Calu3 (cell line): Measurements from ENCODE around the gene MEF2A. TPM values are rescaled to one million over a fixed set of nuclear protein-coding genes. Genes with fewer than 3 reads are reported as not detected.

Source experiments
- BruUV-seq: library from RNA; stranded (reverse); fragments of 400-500 nt; replicated peaks from 2 replicates; lab custom pipeline; 2021; lab: Mats Ljungman, UMichigan
- CTCF ChIA-PET: fragments of 300-600 bp; sonication (Branson Sonifier 250); formaldehyde crosslinking; loops from one replicate; lab custom pipeline; 2022; ENCODE audit warnings: antibody characterized with exemption; lab: Charles Lee
- DNase-seq: peaks from one replicate; pipeline ENCODE4 v3.0.0; 2022
- H3K27ac Mint-ChIP-seq: one replicate; pipeline ENCODE4 v1.8.0; 2022; ENCODE audit warnings: mixed read lengths; ENCODE audit not compliant: unreplicated experiment
- H3K27me3 Mint-ChIP-seq: one replicate; pipeline ENCODE4 v1.8.0; 2022; ENCODE audit warnings: mixed read lengths; ENCODE audit not compliant: unreplicated experiment
- H3K36me3 Mint-ChIP-seq: one replicate; pipeline ENCODE4 v1.8.0; 2022; ENCODE audit warnings: mild to moderate bottlenecking, moderate library complexity, mixed read lengths; ENCODE audit not compliant: insufficient read depth, unreplicated experiment
- H3K4me1 Mint-ChIP-seq: one replicate; pipeline ENCODE4 v1.8.0; 2022; ENCODE audit warnings: mild to moderate bottlenecking, low read depth, mixed read lengths; ENCODE audit not compliant: unreplicated experiment
- H3K4me3 Mint-ChIP-seq: one replicate; pipeline ENCODE4 v1.8.0; 2022; ENCODE audit warnings: mild to moderate bottlenecking, low read depth, moderate library complexity, mixed read lengths; ENCODE audit not compliant: unreplicated experiment
- H3K9me3 Mint-ChIP-seq: one replicate; pipeline ENCODE4 v1.8.0; 2022; ENCODE audit warnings: low read depth, mixed read lengths; ENCODE audit not compliant: unreplicated experiment
- CTCF ChIP-seq: fragments of 200-600 bp; IDR thresholded peaks from one replicate; pipeline ENCODE4 v1.8.0; 2022; ENCODE audit warnings: antibody characterized with exemption; ENCODE audit not compliant: unreplicated experiment
- intact Hi-C: fragments of 100-400 bp; cut with micrococcal nuclease; formaldehyde crosslinking; loops from one replicate; pipeline ENCODE4 v1.10.0; 2022; ENCODE audit not compliant: unreplicated experiment
- total RNA-seq: library from RNA; stranded (reverse); gene quantifications from 2 replicates; pipeline ENCODE4 v1.2.3, GENCODE V29; 2022

MEF2A gene
- total RNA-seq, 1 experiment from 2014 or later = 33.6 TPM

GRCh38 chr15:99712415-99712814 is 146.6 kb downstream of the MEF2A start:
- H3K4me3 Mint-ChIP-seq = no peak overlapping the region
- H3K9me3 Mint-ChIP-seq = no peaks in the 10 kb centered on the region
- DNase-seq = no peak
- CTCF ChIA-PET = no interaction called here
- H3K4me1 Mint-ChIP-seq = peaks cover 21% of the 10 kb centered on the region
- H3K36me3 Mint-ChIP-seq = peaks cover 12% of the 10 kb centered on the region
- H3K27me3 Mint-ChIP-seq = no peaks in the 10 kb centered on the region
- TF ChIP-seq CTCF = no peak
- BruUV-seq = no TSS peak
- intact Hi-C loops = no loop called here
- no peak overlapping the region for H3K27ac Mint-ChIP-seq

- CTCF ChIA-PET = interaction anchor here (2.2 kb wide), 1 partner anchor 12 kb away, joined by 4 read pairs; no protein-coding TSS in a partner anchor
- Mint-ChIP-seq H3K9me3 (no peaks in the 10 kb centered on the region), H3K4me3 (no peak overlapping the region), H3K27me3 (no peaks in the 10 kb centered on the region), H3K27ac (no peak overlapping the region), H3K36me3 (peaks cover 5% of the 10 kb centered on the region), H3K4me1 (no peaks in the 10 kb centered on the region)
- no TSS peak for BruUV-seq
- intact Hi-C loops = no loop called here
- no peak for DNase-seq
- TF ChIP-seq CTCF = no peak
These were observed 150.8 kb downstream of the MEF2A start for GRCh38 chr15:99716540-99717095.

GRCh38 chr15:99717161-99718009 is 151.6 kb downstream of the MEF2A start:
- Mint-ChIP-seq H3K4me3 (no peak overlapping the region), H3K27ac (no peak overlapping the region), H3K36me3 (peaks cover 3% of the 10 kb centered on the region), H3K9me3 (no peaks in the 10 kb centered on the region), H3K27me3 (no peaks in the 10 kb centered on the region), H3K4me1 (no peaks in the 10 kb centered on the region)
- CTCF ChIA-PET = no interaction called here
- TF ChIP-seq CTCF = no peak
- DNase-seq = no peak
- intact Hi-C loops = no loop called here
- BruUV-seq = no TSS peak

- Mint-ChIP-seq H3K36me3 (no peaks in the 10 kb centered on the region), H3K27me3 (no peaks in the 10 kb centered on the region), H3K4me1 (no peaks in the 10 kb centered on the region), H3K9me3 (no peaks in the 10 kb centered on the region), H3K27ac (no peak overlapping the region), H3K4me3 (no peak overlapping the region)
- no peak for DNase-seq
- no TSS peak for BruUV-seq
- intact Hi-C loops = no loop called here
- CTCF ChIA-PET = no interaction called here
- TF ChIP-seq CTCF = no peak
These were observed 152.6 kb downstream of the MEF2A start for GRCh38 chr15:99718421-99718820.
